Endothelial cell of umbilical vein (primary cell): ENCODE data around the gene DNAI1. TPM values are rescaled to one million over a fixed set of nuclear protein-coding genes. Genes with fewer than 3 reads are reported as not detected.

ENCODE experiments used
- BruUV-seq: library from RNA; stranded (reverse); fragments of 400-500 nt; replicated peaks from 2 replicates; lab custom pipeline; 2021; lab: Mats Ljungman, UMichigan
- CTCF ChIA-PET: fragments of 300-600, 350-600 bp; sonication (Branson Sonifier 250); formaldehyde crosslinking; loops from one replicate; lab custom pipeline; 2021; ENCODE audit warnings: antibody characterized with exemption, inconsistent platforms; lab: Charles Lee
- POLR2A ChIA-PET: fragments of 300-600, 350-600 bp; sonication (Branson Sonifier 250); formaldehyde crosslinking; loops from one replicate; lab custom pipeline; 2021; ENCODE audit warnings: antibody characterized with exemption, inconsistent platforms; lab: Charles Lee
- DNase-seq: peaks from one replicate; pipeline ENCODE4 v3.0.0-alpha.2; 2011; ENCODE audit warnings: low read depth, low spot score
- FAIRE-seq: peaks from 2 replicates; lab custom pipeline; 2011; peaks lifted over from hg19 to GRCh38; lab: Jason Lieb, UNC
- H2AFZ ChIP-seq: 2 replicates; pipeline ENCODE4 v1.6.0; 2012; ENCODE audit warnings: low read depth, low read length, control low read depth, inconsistent platforms
- H3K27ac ChIP-seq: 2 replicates; pipeline ENCODE4 v1.5.1; 2011; ENCODE audit warnings: low read depth, mild to moderate bottlenecking, control low read depth, low read length, moderate library complexity; ENCODE audit not compliant: insufficient read depth
- H3K27me3 ChIP-seq, 2 experiments: 2 replicates each; pipeline versions ENCODE4 v1.6.0 to v1.6.1; 2011; ENCODE audit warnings: low read length in 2 of 2, mixed read lengths in 1 of 2; ENCODE audit not compliant: control insufficient read depth in 2 of 2, insufficient read depth in 2 of 2
- H3K36me3 ChIP-seq, 2 experiments: 2 replicates in 1 of 2; 3 replicates in 1 of 2; pipeline ENCODE4 v1.5.1; 2011; ENCODE audit warnings: low read length in 2 of 2, mild to moderate bottlenecking in 1 of 2, moderate library complexity in 1 of 2; ENCODE audit not compliant: control insufficient read depth in 2 of 2, insufficient read depth in 2 of 2; ENCODE audit errors: extremely low read depth in 1 of 2
- H3K4me1 ChIP-seq: 3 replicates; pipeline ENCODE4 v1.5.1; 2011; ENCODE audit warnings: mild to moderate bottlenecking, low read length; ENCODE audit not compliant: control insufficient read depth, insufficient read depth; ENCODE audit errors: extremely low read depth
- H3K4me2 ChIP-seq: 2 replicates; pipeline ENCODE4 v1.6.1; 2011; ENCODE audit warnings: low read length, control low read depth, mixed read lengths; ENCODE audit not compliant: insufficient read depth
- H3K4me3 ChIP-seq, 3 experiments: fragments of 200-600 bp in 1 of 3; sonication (generic), shearing (Covaris generic) in 1 of 3; replicated peaks in 1 of 3; 2 replicates each; pipeline ENCODE4 v1.5.1; 2011 to 2016; ENCODE audit warnings: control low read depth in 3 of 3, low read length in 3 of 3, mild to moderate bottlenecking in 2 of 3, inconsistent platforms in 1 of 3, low read depth in 1 of 3, moderate library complexity in 1 of 3; ENCODE audit not compliant: insufficient read depth in 1 of 3
- H3K79me2 ChIP-seq: 2 replicates; pipeline ENCODE4 v1.6.0; 2012; ENCODE audit warnings: low read length, inconsistent platforms; ENCODE audit not compliant: control insufficient read depth, insufficient read depth
- H3K9ac ChIP-seq: replicated peaks from 2 replicates; pipeline ENCODE3; 2011; ENCODE audit warnings: low read length, control low read depth; ENCODE audit not compliant: insufficient read depth; ENCODE audit errors: extremely low read depth
- H3K9me1 ChIP-seq: replicated peaks from 3 replicates; pipeline ENCODE4 v1.6.0; 2011; ENCODE audit warnings: mild to moderate bottlenecking, low read length; ENCODE audit not compliant: control insufficient read depth, insufficient read depth; ENCODE audit errors: extremely low read depth
- H3K9me3 ChIP-seq: replicated peaks from 2 replicates; pipeline ENCODE4 v1.5.1; 2012; ENCODE audit warnings: low read length, inconsistent platforms; ENCODE audit not compliant: control insufficient read depth, insufficient read depth
- H4K20me1 ChIP-seq: replicated peaks from 2 replicates; pipeline ENCODE3; 2011; ENCODE audit warnings: mild to moderate bottlenecking, low read length; ENCODE audit not compliant: control insufficient read depth, insufficient read depth; ENCODE audit errors: extremely low read depth
- EZH2 ChIP-seq: IDR thresholded peaks from 2 replicates; pipeline ENCODE4 v1.6.1; 2012; ENCODE audit warnings: borderline replicate concordance, low read depth, mild to moderate bottlenecking, moderate library complexity, low read length, inconsistent platforms; ENCODE audit not compliant: severe bottlenecking
- FOS ChIP-seq: IDR thresholded peaks from 2 replicates; pipeline ENCODE4 v1.6.1; 2011; ENCODE audit warnings: mild to moderate bottlenecking, low read length, moderate library complexity, borderline replicate concordance; ENCODE audit not compliant: insufficient read depth
- GATA2 ChIP-seq: IDR thresholded peaks from 2 replicates; pipeline ENCODE4 v1.7.0; 2011; ENCODE audit warnings: low read depth, mild to moderate bottlenecking, moderate library complexity, mixed read lengths, low read length; ENCODE audit not compliant: insufficient read length, insufficient read depth
- JUN ChIP-seq: IDR thresholded peaks from 2 replicates; pipeline ENCODE4 v1.6.1; 2011; ENCODE audit warnings: borderline replicate concordance, low read depth; ENCODE audit not compliant: insufficient read length, insufficient read depth
- MYC ChIP-seq: IDR thresholded peaks from one replicate; pipeline ENCODE4 v1.6.1; 2011; ENCODE audit warnings: mild to moderate bottlenecking, low read depth, low read length
- POLR2A ChIP-seq: IDR thresholded peaks from 2 replicates; pipeline ENCODE4 v1.6.1; 2012; ENCODE audit warnings: low read depth, mild to moderate bottlenecking, control low read depth, low read length
- POLR2AphosphoS5 ChIP-seq: IDR thresholded peaks from 2 replicates; pipeline ENCODE4 v1.6.1; 2012; ENCODE audit warnings: low read depth, mild to moderate bottlenecking, control low read depth, low read length, moderate library complexity; ENCODE audit not compliant: insufficient read depth
- dilution Hi-C: fragments of 300-500 bp; cut with MboI; formaldehyde crosslinking; loops from one replicate; pipeline ENCODE4 v1.15.0; 2019; ENCODE audit warnings: low sequenced_read_pairs; ENCODE audit not compliant: extremely low pct_ligation_motif_present
- intact Hi-C: fragments of 100-400 bp; cut with micrococcal nuclease; formaldehyde crosslinking; loops from one replicate; pipeline ENCODE4 v1.10.0; 2022
- polyA plus RNA-seq, 4 experiments: library from polyadenylated mRNA; depleted of rRNA in 3 of 4; stranded (reverse) in 3 of 4; unstranded in 1 of 4; fragments of >200 nt; gene quantifications; 2 replicates each; pipeline versions ENCODE4 v1.2.1 to v1.2.3, GENCODE V29; 2011 to 2012; ENCODE audit warnings: missing spikeins in 1 of 4
- total RNA-seq: library from RNA; stranded (reverse); gene quantifications from 2 replicates; pipeline ENCODE4 v1.2.3, GENCODE V29; 2021
- TF ChIP-seq, protein P1 (sequence below): IDR thresholded peaks from 2 replicates; pipeline ENCODE4 v1.6.1; 2011; ENCODE audit not compliant: insufficient read depth, insufficient read length
- TF ChIP-seq, protein P2 (sequence below), 2 donors: IDR thresholded peaks; 1 replicate in 1 of 2; 2 replicates in 1 of 2; pipeline ENCODE4 v1.5.1; 2011; ENCODE audit warnings: low read length in 2 of 2, mild to moderate bottlenecking in 2 of 2, moderate library complexity in 2 of 2, control low read depth in 1 of 2, inconsistent platforms in 1 of 2, low read depth in 1 of 2; ENCODE audit not compliant: insufficient read depth in 1 of 2; ENCODE audit errors: extremely low read depth in 1 of 2

DNAI1 gene
- total and polyA plus RNA-seq, 2 donors (not counting 3 experiments of a cell fraction or from before 2014, with no cell fraction given) = not detected

DNA sequence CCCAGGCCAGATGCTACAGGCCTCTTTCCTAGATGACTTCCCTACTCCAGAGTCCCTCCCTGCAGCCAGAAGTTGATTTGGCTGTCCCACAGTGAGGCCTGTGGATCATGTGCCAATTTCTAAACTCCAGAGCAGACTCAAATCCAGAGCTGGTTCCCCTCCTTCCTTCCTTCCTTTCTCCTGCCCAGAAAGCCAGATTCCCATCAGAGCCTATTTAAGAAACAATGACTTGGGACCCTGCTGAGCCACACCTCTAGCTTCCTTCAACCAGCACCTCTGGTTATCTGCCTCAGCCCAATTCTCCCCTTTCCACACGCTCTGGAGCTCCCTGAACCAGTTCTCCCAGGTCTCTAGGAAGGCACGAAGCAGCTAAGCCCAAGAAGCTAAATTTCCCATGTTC lies 7.5 kb upstream of the DNAI1 start:
- no peaks in the 10 kb centered on the region for H3K9me3 ChIP-seq
- no peak overlapping the region for H3K9ac ChIP-seq
- H4K20me1 ChIP-seq = peaks cover 3% of the 10 kb centered on the region
- DNase-seq = no peak
- BruUV-seq = no TSS peak
- TF ChIP-seq, protein P1, sequence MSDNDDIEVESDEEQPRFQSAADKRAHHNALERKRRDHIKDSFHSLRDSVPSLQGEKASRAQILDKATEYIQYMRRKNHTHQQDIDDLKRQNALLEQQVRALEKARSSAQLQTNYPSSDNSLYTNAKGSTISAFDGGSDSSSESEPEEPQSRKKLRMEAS = no peak
- TF ChIP-seq, protein P2, sequence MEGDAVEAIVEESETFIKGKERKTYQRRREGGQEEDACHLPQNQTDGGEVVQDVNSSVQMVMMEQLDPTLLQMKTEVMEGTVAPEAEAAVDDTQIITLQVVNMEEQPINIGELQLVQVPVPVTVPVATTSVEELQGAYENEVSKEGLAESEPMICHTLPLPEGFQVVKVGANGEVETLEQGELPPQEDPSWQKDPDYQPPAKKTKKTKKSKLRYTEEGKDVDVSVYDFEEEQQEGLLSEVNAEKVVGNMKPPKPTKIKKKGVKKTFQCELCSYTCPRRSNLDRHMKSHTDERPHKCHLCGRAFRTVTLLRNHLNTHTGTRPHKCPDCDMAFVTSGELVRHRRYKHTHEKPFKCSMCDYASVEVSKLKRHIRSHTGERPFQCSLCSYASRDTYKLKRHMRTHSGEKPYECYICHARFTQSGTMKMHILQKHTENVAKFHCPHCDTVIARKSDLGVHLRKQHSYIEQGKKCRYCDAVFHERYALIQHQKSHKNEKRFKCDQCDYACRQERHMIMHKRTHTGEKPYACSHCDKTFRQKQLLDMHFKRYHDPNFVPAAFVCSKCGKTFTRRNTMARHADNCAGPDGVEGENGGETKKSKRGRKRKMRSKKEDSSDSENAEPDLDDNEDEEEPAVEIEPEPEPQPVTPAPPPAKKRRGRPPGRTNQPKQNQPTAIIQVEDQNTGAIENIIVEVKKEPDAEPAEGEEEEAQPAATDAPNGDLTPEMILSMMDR (IDR thresholded peaks at IDR 0.05; ENCODE audit: extremely low read depth in 1 of 2, insufficient read depth in 1 of 2, low read depth in 1 of 2, low read length in 2 of 2) = no peak
- TF ChIP-seq FOS (no peak), GATA2 (no peak), POLR2A (no peak), JUN (no peak), POLR2AphosphoS5 (no peak), MYC (no peak), EZH2 (no peak)
- ChIA-PET CTCF (interaction anchor here (0.9 to 2.5 kb wide), 7 partner anchors 10 to 140 kb away, joined by 4 to 12 read pairs (median 5); no protein-coding TSS in a partner anchor), POLR2A (no interaction called here)
- peak; percentile 78 for FAIRE-seq
- H3K4me3 ChIP-seq = no peak overlapping the region
- H3K4me1 ChIP-seq = peaks cover 16% of the 10 kb centered on the region
- peaks cover 51% of the 10 kb centered on the region for H3K79me2 ChIP-seq
- no peaks in the 10 kb centered on the region for H3K9me1 ChIP-seq
- intact Hi-C loops (no loop called here), dilution Hi-C loops (no loop called here)
- no peaks in the 10 kb centered on the region for H3K27me3 ChIP-seq
- no peaks in the 10 kb centered on the region for H3K36me3 ChIP-seq
- no peak overlapping the region for H2AFZ ChIP-seq
- no peak overlapping the region for H3K4me2 ChIP-seq
- no peak overlapping the region for H3K27ac ChIP-seq
